HG02885 (cell line): ENCODE data around the gene TRPM4.
"Not testable (repeated sequence)": the region's sequence is repeated elsewhere in the genome, so short reads cannot be mapped to it uniquely, and the experiment has no call there.

ENCODE experiments used
- ATAC-seq: cut with Tn5 transposase; IDR thresholded peaks from one replicate; pipeline ENCODE4 v1.9.1; 2021; ENCODE audit warnings: mild to moderate bottlenecking; ENCODE audit not compliant: unreplicated experiment, poor library complexity

The TRPM4 gene

DNA sequence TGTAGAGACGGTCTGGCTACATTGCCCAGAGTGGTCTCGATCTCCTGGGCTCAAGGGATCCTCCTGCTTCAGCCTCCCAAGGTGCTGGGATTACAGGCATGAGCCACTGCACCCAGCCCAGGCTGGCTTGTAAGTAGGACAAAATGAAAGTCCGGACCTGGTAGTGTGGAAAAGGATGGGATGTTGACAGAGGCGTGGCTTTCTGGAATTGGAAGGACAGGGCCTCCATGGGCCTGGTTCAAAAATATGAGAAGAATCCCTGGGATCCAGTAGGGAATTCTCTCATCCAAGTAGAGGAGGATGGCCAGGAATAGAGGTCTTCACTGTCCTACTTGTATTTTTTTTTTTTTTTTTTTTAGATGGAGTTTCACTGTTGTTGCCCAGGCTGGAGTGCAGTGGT, 64.9 kb downstream of the TRPM4 start:
- ATAC-seq = no peak

GRCh38 chr19:49223472-49223871, 65.9 kb downstream of the TRPM4 start:
- no peak for ATAC-seq

GRCh38 chr19:49224441-49224840, 66.8 kb downstream of the TRPM4 start:
- ATAC-seq = not testable (repeated sequence)

GRCh38 chr19:49224879-49225278, 67.3 kb downstream of the TRPM4 start:
- ATAC-seq = no peak

DNA sequence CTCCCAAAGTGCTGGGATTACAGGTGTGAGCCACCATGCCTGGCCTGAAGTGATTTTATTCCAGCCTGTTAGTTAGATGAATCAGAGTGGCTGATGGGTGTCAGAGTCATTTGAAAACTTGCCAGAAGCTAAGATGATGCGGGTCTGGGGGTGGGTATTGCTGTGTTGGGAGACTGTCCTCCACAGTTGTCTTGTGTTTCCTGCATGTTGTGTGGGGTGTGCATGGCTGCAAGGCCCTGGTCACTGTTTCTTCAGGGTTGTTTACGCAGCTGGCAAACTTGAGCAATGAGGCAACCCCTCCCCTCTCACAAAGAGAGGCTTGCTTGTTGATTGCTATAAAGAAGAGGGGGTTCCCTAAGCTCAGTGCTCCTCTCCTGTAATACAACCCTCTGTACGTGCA, 71.8 kb downstream of the TRPM4 start:
- ATAC-seq = no peak

- no peak for ATAC-seq
These were observed 73.8 kb downstream of the TRPM4 start for GRCh38 chr19:49231389-49231788.

GRCh38 chr19:49231804-49232203, 74.2 kb downstream of the TRPM4 start:
- no peak for ATAC-seq

DNA sequence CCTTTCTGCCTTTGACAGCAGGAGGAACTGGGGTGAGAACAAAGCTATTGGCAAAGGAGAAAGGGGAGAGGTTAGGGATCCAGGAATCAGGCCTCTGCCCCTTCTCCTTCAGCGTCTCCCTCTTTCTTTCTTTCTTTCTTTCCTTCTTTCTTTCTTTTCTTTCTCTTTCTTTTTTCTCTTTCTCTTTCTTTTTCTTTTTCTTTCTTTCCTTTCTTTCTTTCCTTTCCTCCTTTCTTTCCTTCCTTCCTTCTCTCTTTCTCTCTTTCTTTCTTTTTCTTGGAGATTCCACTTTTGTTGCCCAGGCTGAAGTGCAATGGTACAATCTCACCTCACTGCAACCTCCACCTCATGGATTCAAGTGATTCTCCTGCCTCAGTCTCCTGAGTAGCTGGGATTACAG, 75.6 kb downstream of the TRPM4 start:
- no peak for ATAC-seq

DNA sequence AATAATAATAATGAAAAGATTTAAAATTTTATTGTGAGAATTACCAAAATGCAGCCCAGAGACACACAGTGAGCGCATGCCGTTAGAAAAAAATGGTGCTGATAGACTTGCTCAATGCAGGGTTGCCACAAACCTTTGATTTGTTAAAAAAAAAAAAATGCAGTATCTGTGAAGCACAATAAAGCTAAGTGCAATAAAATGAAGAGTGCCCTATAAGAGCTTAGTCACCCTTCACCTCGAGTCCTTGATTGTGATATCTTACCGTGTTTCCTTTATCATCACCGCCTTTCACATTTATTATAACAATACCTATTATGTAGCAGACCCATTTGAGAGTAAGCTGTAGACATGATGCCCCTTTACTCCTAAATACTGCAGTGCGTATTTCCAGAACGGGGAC, 84.2 kb downstream of the TRPM4 start:
- no peak for ATAC-seq

- ATAC-seq = no peak
These were observed 85.5 kb downstream of the TRPM4 start for GRCh38 chr19:49243129-49243528.

DNA sequence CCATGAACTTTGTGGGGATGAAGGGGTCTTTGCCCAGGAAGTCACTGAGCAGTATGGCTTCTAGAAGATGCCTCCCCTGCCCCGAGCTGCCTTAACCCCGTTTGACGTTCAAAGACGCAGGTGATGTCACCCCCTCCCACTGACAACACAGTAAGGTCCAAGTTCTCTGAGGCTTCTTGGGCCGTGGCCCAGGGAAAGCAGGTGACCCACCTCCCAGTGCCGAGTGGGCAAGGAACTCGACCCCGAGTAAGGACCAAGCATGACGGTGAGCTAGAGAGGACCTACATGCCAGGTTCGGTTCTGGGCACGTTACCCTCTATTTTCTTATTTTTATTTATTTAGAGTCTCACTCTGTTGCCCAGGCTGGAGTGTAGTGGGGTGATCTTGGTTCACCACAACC, 86.1 kb downstream of the TRPM4 start:
- ATAC-seq = no peak

- no peak for ATAC-seq
These were observed 86.7 kb downstream of the TRPM4 start for GRCh38 chr19:49244256-49244655.

- no peak for ATAC-seq
These were observed 90.1 kb downstream of the TRPM4 start for GRCh38 chr19:49247676-49248075.

DNA sequence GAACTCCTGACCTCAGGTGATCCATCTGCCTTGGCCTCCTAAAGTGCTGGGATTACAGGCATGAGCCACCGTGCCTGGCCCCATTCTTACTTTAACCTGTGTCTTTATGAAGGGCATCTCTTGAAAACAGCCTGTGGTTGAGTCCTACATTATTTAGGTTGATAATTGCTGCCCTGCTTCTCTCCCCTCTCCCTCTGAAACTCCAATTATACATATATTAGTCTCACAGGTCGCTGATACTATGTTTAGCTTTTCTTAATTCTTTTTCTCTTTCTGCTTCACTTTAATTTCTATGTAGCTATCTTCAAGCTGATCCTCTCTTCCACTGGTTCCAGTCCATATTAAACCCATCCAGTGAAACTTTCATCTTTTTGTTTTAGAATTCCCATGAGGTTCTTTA, 92.3 kb downstream of the TRPM4 start:
- no peak for ATAC-seq

GRCh38 chr19:49255674-49256073, 98.1 kb downstream of the TRPM4 start:
- no peak for ATAC-seq

DNA sequence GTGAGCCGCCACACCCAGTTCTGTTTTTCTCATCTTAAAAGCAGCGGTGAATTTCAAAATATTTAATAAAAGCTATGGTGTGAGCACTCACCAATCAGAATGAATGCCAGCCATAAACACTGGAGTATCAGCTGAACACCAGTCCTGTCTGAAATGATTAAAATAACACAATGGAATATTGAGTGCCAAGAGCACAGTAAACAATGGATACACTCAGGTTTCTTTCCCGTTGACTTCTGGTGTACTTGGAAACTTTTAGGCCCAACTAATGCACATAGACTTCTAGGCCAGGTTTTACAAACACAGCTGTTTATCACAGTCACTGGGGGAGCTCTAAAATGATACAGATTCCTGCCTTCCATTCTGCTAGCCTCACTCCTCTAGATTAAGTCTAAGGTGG, 99.1 kb downstream of the TRPM4 start:
- ATAC-seq = no peak
